SK-N-MC (cell line): ENCODE measurements around the gene TRIM29.

ENCODE experiments used
- EZH2 ChIP-seq: fragments of 200-600 bp; sonication (generic); IDR thresholded peaks from one replicate; pipeline ENCODE4 v1.6.1; 2017; ENCODE audit warnings: antibody characterized with exemption
- FOXP2 ChIP-seq: optimal IDR thresholded peaks from 2 replicates; pipeline ENCODE3; 2011; ENCODE audit warnings: mild to moderate bottlenecking, moderate library complexity; ENCODE audit not compliant: insufficient read depth; ENCODE audit errors: extremely low read length, control extremely low read depth
- POLR2AphosphoS5 ChIP-seq: IDR thresholded peaks from 2 replicates; pipeline ENCODE4 v1.6.1; 2012; ENCODE audit warnings: mild to moderate bottlenecking, low read depth, low read length, borderline replicate concordance

- TF ChIP-seq POLR2AphosphoS5 (no peak), EZH2 (no peak), FOXP2 (no peak)
Measured at GRCh38 chr11:120102050-120102863, 35.7 kb downstream of the TRIM29 start.
